Neural cell (in vitro differentiated cells): Measurements from ENCODE around the gene KRT82.

Source experiments
- EP300 ChIP-seq: fragments of 450-650 bp; conservative IDR thresholded peaks from 2 replicates; pipeline ENCODE4 v1.6.1; 2014; ENCODE audit warnings: antibody characterized with exemption, mild to moderate bottlenecking, moderate library complexity; ENCODE audit not compliant: poor library complexity, severe bottlenecking
- EZH2 ChIP-seq: fragments of 200-600, 300-800 bp; shearing (Covaris generic), sonication (generic); IDR thresholded peaks from 2 replicates; pipeline ENCODE4 v1.6.1; 2014; ENCODE audit warnings: antibody characterized with exemption, low read length, borderline replicate concordance, mild to moderate bottlenecking; ENCODE audit not compliant: insufficient read depth, poor library complexity, severe bottlenecking
- POLR2AphosphoS5 ChIP-seq: IDR thresholded peaks from 2 replicates; pipeline ENCODE4 v1.6.1; 2012
- TAF1 ChIP-seq: IDR thresholded peaks from 2 replicates; pipeline ENCODE4 v1.6.1; 2012; ENCODE audit warnings: low read depth
- TF ChIP-seq, protein P1 (sequence below): fragments of 450-650 bp; IDR thresholded peaks from 2 replicates; pipeline ENCODE4 v1.5.1; 2014; ENCODE audit warnings: antibody characterized with exemption, mild to moderate bottlenecking, moderate library complexity; ENCODE audit not compliant: poor library complexity, severe bottlenecking

DNA sequence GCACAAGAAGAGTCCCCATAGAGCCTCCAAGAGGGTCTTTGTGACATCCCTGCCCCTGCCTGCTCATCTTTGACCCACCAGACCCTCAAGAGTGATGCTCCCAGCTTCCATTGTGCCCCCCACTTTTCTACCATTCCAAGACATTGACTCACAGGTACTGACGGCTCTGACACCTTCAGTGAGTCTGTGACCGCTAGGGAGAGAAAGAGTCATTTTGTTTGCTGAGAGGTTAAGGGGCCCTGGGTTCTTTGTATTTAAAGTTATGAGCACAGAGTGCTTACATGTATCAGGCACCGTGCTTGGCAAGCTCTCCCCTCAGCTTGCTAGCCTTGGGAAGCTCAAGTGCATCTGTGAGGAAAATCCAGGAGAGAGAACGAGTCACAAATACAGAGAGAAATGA, 7.1 kb upstream of the KRT82 start:
- no peak for TF ChIP-seq TAF1
- TF ChIP-seq, protein P1, sequence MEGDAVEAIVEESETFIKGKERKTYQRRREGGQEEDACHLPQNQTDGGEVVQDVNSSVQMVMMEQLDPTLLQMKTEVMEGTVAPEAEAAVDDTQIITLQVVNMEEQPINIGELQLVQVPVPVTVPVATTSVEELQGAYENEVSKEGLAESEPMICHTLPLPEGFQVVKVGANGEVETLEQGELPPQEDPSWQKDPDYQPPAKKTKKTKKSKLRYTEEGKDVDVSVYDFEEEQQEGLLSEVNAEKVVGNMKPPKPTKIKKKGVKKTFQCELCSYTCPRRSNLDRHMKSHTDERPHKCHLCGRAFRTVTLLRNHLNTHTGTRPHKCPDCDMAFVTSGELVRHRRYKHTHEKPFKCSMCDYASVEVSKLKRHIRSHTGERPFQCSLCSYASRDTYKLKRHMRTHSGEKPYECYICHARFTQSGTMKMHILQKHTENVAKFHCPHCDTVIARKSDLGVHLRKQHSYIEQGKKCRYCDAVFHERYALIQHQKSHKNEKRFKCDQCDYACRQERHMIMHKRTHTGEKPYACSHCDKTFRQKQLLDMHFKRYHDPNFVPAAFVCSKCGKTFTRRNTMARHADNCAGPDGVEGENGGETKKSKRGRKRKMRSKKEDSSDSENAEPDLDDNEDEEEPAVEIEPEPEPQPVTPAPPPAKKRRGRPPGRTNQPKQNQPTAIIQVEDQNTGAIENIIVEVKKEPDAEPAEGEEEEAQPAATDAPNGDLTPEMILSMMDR, result no peak
- no peak for TF ChIP-seq EP300
- no peak for TF ChIP-seq POLR2AphosphoS5
- no peak for TF ChIP-seq EZH2
